Glomerular visceral epithelial cell (primary cell): ENCODE results near the gene ATP6V0C.
A peak's percentile ranks its signal among the peaks of the same experiment; 100 is the strongest.

Experiments used
- DNase-seq: peaks from one replicate; pipeline ENCODE4 v3.0.0-alpha.2; 2016; ENCODE audit errors: extremely low spot score

Gene ATP6V0C

DNA sequence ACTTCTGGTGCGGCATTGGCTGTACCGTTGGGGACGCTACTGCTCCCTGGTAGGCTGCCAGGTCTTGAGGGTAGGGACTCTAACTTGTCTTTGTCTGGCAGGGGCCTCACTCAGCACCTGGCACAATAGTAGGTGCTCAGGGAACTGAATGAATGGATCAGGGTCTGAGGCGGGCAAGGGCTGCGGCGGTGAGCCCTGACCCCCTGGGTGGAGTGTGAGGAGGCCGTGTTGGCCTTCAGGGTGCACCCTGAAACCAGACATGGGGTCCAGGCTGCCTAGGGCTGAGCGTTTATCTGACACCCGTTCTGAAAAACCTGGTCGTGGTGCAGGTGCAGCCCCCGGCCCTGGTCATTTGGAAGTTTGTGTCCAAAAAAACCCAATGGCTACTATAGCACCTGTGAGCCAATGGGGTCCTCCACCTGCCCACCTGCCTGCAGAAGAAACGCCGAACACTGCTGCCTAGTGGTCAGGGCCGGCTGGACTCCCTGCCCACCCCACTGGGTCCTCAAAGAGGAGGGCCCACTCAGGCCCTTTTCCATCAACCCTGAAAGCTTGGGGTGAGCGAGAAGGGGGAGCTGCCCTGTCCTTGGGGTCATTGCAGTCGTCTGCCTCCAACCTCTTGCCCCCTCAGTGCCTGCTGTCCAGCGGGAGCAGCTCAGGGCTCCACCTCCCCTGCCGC lies 4.9 kb upstream of the ATP6V0C start:
- no peak for DNase-seq

- peak; percentile 32 for DNase-seq
Observed at GRCh38 chr16:2511128-2511800, 2.5 kb upstream of the ATP6V0C start.

DNA sequence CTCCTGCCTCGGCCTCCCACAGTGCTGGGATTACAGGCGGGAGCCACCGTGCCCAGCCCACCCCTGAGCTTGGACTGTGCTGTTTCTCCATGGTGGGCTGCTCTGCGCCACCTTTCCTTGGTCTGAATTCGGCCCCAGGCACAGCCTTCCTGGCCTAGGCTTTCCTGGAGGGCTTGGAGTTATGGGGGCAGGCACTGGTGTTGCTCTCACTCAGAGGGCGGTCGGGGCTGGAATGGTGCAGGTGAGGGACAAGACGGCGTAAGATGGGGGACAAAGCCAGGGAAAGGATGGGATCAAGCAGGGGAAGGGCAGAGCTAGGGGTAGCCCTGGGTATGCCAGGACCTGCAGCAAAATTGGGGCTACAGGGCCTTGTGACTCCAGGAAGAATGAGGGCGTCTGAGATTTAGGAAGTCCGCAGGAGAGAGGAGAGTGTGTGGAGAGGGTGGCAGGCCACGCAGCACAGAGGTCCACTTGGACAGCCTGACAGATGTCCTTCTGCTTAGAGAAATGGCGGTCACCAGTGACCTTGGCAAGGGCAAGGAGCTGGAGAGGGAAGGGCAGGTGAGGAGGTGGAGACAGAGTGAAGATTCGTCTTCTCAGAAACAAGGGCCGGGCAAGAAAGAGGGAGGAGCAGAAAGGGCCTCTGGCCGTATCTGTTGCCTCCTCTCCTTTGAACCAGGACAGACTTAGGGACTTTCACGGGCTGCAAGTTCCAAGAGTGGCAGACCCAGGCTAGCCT lies 1.6 kb upstream of the ATP6V0C start:
- no peak for DNase-seq

GRCh38 chr16:2512735-2513404 lies 882 bp upstream of the ATP6V0C start:
- no peak for DNase-seq

DNA sequence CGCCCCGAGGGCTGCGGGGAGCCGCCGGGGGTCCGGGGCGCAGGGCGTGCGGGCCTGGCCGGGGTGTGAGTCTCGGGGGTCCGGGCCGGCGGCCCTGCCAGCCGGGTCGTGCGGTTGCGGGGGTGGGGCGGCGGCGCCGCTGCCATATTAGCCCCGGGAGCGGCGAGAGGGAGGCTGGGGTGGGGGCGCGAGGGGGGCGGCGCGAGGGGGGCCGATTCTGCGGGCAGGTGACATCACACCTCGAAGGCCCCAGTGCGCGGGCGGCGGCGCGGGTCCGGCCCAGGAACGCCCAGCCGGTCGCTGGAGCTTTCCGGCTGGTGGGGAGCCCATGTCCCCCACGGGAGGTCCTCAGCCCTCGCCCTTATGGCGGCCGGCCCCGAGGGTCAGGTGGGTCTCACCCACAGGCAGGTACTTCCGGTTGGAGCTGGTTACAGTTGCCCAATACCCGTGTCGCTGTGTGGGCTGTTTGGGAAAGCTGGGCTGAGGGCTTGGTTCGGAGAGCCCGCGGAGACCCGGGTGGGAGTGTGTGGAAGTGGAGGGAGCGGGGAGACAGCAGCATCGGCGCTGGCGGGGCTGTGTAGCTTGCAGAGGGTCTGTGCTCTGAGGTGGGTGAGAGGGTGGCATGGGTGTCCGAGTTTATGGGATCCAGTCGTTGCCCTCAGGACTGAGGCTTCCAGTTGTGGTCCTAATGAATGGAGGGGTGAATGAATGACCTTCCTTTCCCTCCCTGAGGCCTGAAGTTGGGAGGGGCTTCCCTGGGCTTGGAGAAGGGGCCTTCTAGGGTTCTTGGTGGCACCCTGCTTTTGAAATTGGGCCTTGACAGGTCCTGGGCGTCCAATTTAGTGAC lies 804 bp downstream of the ATP6V0C start:
- DNase-seq = no peak

DNA sequence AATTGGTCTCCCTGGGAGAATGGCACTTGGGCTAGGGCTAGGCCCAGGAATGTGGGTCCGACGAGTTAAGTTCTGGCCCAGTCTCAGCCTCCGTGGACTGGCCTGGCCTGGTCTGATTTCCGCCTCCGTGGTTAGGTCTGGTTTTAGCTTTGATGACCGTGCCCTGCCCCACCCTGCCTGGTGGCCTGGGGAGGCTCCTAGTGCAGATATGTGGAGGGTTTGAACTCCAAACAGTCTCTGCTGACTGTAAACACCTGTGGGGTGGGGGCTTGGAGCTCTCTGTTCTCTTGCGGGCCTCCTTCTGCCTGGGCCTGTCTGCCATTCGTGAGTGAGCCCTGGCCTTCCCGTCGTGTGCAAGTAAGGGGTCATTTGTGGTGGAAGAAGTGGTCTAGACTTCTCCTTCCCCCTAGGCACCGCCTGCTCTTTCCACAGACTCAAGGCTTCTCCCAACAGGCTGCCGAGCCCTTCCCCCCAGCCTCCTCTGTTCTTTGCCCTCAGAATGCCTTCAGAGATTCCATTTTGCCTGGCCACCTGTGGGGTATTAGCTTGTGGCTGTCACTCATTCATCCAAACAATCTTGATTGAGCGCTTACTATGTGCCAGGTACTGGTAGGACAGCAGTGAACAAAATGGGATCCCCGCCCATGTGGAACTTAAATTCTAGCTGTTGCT lies 1.6 kb downstream of the ATP6V0C start:
- DNase-seq = no peak

DNA sequence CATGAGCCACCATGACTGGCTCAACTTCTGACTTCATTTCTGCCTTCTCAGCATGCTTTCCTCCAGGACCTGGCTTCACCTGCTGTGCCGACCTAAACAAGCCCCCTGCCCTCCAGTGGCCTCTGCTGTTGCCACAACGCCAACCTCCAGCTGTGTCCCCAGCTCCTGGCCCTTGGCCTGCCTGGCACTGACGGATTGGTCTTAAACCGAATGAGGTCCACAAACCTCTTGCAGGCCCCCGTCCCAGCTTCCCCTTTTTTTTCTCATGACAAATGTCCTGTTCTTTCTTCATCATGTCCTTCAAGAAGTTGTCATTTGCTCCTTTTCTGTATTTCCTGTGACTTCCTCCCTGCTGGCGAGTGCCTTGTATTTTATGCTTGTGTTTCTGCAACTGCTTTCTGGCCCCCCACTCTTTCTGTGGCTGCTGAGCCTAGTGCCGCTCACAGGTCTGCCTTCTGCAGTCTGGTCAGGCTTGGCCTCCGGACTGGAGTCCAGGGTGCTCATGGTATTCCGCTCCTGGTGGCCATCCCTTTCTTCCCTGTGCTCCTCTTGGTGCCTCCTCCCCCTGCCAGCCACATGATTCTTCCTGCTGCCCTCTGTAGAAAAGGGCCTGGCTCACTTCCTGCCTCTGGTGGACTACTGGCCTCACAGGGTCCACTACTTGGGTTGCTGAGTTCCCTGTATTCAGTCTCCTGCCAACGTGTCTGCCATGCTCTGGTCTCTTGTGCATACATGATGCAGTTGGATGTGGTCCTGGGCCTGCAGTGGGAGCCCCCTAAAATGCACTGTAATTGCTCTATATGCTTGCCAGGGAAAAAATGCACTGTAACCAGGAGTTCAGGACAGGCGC lies 2.9 kb downstream of the ATP6V0C start:
- DNase-seq = peak; percentile 38

GRCh38 chr16:2517954-2518605 lies 4.3 kb downstream of the ATP6V0C start:
- no peak for DNase-seq

GRCh38 chr16:2518823-2519710 lies 5.3 kb downstream of the ATP6V0C start:
- no peak for DNase-seq

DNA sequence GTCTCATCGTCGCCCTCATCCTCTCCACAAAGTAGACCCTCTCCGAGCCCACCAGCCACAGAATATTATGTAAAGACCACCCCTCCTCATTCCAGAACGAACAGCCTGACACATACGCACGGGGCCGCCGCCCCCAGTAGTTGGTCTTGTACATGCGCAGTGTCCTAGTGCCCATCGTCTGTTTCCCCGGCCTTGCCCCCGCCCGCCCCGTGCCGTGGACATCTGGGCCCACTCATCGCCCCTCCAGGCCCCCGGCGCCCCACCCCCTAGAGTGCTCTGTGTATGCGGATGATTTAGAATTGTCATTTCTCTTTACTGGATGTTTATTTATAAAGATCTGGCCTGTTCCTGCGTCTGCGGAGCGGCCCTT lies 5.9 kb downstream of the ATP6V0C start:
- DNase-seq = no peak

DNA sequence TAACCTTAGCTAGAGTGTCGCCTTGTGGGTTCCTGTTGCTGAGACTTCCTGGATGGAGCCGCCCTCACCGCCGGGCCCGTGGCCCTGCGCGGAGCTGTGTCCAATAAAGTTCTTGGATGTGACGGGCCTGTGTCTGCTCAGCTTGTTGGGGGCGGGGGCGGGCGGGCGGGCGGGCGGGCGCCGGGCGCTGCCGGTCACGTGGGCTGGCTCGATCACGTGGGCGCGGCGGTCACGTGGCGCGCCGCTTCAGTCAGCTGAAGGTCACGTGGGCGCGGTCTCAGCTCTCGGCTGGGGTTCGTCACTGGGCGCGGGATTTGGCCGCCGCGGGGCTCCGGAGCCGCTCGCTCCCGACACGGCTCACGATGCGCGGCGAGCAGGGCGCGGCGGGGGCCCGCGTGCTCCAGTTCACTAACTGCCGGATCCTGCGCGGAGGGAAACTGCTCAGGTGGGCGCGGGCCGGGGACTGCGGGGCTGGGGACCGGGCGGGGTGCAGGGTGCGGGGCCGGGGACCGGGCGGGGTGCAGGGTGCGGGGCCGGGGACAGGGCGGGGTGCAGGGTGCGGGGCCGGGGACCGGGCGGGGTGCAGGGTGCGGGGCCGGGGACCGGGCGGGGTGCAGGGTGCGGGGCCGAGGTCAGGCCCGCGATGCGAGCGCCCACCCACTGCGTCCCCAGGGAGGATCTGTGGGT lies 6.5 kb downstream of the ATP6V0C start, which contains the start of gene AMDHD2:
Gene AMDHD2, plus strand, starts transcription at position 275 of the 687 bp plus-strand sequence. Its CDS starts 88 bp downstream, at position 363.
- peak; percentile 90 for DNase-seq

DNA sequence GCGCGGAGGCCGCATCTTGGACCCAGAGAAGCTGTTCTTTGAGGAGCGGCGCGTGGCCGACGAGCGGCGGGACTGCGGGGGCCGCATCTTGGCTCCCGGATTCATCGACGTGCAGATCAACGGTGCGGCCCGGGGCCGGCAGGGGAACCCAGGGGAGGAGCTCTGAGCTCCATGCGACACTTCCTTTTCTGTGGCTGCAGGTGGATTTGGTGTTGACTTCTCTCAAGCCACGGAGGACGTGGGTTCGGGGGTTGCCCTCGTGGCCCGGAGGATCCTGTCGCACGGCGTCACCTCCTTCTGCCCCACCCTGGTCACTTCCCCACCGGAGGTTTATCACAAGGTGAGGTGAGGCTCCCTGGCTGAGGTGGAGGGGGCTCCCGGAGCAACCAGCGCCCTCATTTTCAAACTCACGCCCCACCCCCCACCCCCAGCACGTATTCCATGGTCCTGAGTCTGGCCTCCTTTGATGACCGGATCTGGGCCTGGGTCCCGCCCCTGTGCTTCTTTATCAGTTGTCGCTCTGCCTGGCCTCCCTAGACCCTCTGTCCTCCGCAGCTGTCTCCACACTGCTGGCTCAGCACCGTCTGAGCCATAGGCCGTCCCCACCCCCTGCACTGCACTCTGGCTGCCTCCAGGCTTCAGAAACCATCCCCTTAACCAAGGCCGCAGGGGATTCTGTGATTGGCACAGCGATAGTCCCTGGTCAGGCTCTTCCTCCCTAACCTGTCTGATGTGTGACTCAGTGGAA lies 7.2 kb downstream of the ATP6V0C start:
- peak; percentile 76 for DNase-seq

DNA sequence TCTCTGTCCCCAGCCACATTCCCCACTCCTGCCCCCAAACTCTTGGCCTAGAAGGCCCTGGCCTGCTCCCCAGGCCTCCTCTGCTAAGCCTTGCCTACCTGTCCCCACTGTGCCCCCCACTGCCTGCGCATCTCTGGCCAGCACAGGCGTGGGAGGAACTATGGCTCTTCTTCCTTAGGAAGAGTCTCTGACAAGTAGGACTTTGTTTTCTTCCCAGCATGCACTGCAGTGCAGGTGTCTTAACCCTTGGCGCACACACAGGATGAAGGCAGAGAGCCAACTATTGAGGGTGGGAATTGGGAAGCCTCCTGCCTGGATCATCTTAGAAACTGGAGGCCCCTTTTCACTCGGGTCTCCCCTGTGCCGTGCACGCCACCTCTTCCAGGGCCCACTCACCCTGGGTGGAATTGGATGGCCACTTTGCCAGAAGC lies 10.1 kb downstream of the ATP6V0C start:
- DNase-seq = no peak

- no peak for DNase-seq
Observed at GRCh38 chr16:2524339-2524938, 10.7 kb downstream of the ATP6V0C start.

DNA sequence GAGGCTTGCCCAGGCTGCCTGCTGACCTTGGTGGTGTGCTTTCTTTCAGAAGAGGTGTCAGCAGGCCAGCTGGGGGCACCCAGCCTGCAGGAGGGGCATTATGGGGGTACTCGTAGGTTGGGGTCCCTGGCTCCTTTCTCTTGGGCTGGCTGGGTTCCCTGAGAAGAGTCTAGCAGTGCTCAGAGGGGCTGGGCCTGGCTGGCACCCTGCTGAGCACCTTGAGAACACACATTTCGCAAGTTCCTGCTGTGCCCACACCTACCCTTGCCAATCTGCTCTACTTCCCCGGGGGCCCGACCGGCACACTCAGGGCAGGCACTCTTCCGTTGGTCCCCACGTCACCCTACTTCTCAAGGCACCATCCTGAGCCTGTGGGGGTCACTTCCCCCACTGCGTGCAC lies 12.4 kb downstream of the ATP6V0C start:
- DNase-seq = no peak

DNA sequence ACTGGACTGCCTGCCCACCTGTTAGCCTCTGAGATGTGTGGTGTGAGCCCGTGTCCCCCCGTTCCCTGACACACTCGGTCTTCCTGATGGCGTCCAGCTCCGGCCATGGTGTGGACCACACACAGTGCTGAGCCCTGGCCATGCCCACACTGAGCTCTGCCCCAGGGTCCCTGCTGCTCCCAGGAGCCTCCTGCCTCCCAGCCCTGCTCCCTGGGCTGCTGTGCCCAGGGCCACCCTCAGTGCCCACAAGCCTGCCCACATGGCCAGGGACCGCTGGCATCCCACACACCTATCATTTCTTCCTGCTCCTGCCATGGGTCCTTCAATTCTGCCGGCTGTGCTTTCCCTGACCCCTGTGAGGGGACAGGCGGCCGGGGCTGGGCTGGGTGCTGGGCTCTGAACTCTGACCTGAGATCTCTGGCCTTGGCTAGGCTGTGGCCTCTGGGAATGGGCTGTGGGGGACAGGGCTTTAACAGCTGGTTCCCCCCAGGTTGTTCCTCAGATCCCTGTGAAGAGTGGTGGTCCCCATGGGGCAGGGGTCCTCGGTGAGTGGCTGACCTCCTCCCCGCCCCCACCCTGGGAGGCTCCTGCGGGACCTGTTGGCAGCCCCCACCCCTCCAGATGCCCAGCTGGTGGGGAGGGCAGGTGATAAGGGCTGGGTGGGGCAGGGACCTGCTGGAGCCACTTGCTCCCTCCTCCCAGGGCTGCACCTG lies 13.5 kb downstream of the ATP6V0C start:
- DNase-seq = no peak
